Heart right ventricle (tissue), 16 donors: ENCODE data around the gene HIC2. TPM values are rescaled to one million over a fixed set of nuclear protein-coding genes. Genes with fewer than 3 reads are reported as not detected.
"Not testable (repeated sequence)": the region's sequence is repeated elsewhere in the genome, so short reads cannot be mapped to it uniquely, and the experiment has no call there.

Experiments
- ATAC-seq, 8 donors: fragments of 200-7000 bp; cut with Tn5 transposase; one replicate each; pipeline ENCODE4 v1.9.1; 2020; ENCODE audit warnings: mild to moderate bottlenecking in 8 of 8, moderate library complexity in 8 of 8, moderate number of reproducible peaks in 1 of 8
- DNase-seq, 2 donors: peaks; one replicate each; pipeline ENCODE4 v3.0.0-alpha.2; 2020
- H3K27ac ChIP-seq, 10 donors: fragments of 200-600 bp; sonication (generic) in 2 of 10; one replicate each; pipeline versions ENCODE4 v1.5.0 to v1.8.0; 2020 to 2022; ENCODE audit warnings: mild to moderate bottlenecking in 3 of 10
- H3K27me3 ChIP-seq, 7 donors: fragments of 200-600 bp; one replicate each; pipeline ENCODE4 v1.8.0; 2021 to 2022; ENCODE audit warnings: mild to moderate bottlenecking in 2 of 7
- H3K36me3 ChIP-seq, 9 donors: fragments of 200-600 bp; sonication (generic) in 1 of 9; one replicate each; pipeline versions ENCODE4 v1.5.0 to v1.8.0; 2020 to 2022; ENCODE audit warnings: mild to moderate bottlenecking in 2 of 9
- H3K4me1 ChIP-seq, 9 donors: fragments of 200-600 bp; sonication (generic) in 1 of 9; one replicate each; pipeline versions ENCODE4 v1.5.0 to v1.8.0; 2020 to 2022; ENCODE audit warnings: mild to moderate bottlenecking in 4 of 9
- H3K4me3 ChIP-seq, 10 donors: fragments of 200-600 bp; sonication (generic) in 2 of 10; one replicate each; pipeline versions ENCODE4 v1.5.0 to v1.8.0; 2020 to 2022; ENCODE audit warnings: mild to moderate bottlenecking in 7 of 10, moderate library complexity in 2 of 10
- H3K9me3 ChIP-seq, 11 donors: fragments of 200-600 bp in 10 of 11; sonication (generic) in 2 of 11; one replicate each; pipeline versions ENCODE4 v1.5.0 to v1.8.0; 2013 to 2022; ENCODE audit warnings: mild to moderate bottlenecking in 2 of 11, control low read depth in 1 of 11, moderate library complexity in 1 of 11
- WGBS, 2 donors: extraction: QIAGEN DNeasy Blood & Tissue Kit; methylation state at CpG; one replicate each; pipeline ENCODE4 v1.1.7; 2013; ENCODE audit warnings: inconsistent platforms in 1 of 2; 5-methylcytosine and 5-hydroxymethylcytosine counted together
- intact Hi-C, 10 donors: fragments of 100-400 bp; cut with DNase I; formaldehyde crosslinking; loops; one replicate each; pipeline versions ENCODE4 v1.11.1 to v1.14.2; 2022
- polyA plus RNA-seq, 2 donors: library from polyadenylated mRNA; stranded (reverse); fragments of 200-250 nt; gene quantifications; one replicate each; pipeline ENCODE4 v1.2.3, GENCODE V29; 2013
- total RNA-seq, 10 donors: library from RNA; stranded (reverse); fragmentation: NEBNext Ultra II Directional in 3 of 10; extraction: Animal tissue kit (Norgen Biotek cat#: 25700) in 3 of 10; gene quantifications; one replicate each; pipeline versions ENCODE4 v1.2.1 to v1.2.4, GENCODE V29; 2021 to 2023
- TF ChIP-seq, protein P1 (sequence below), 9 donors: fragments of 200-600 bp; sonication (generic) in 2 of 9; IDR thresholded peaks; one replicate each; pipeline versions ENCODE4 v1.5.0 to v1.8.0; 2021 to 2022; ENCODE audit warnings: antibody characterized with exemption in 9 of 9, mild to moderate bottlenecking in 5 of 9, moderate library complexity in 1 of 9
- donor health status: Arrhythmogenic right ventricular cardiomyopathy.
- donor health status: ischemic (EF 13 %, LVEDD 7.1; RV severe dilation, severe dysfunction).
- donor health status: healthy with polysubstance abuse.
- donor health status: DM: no; HTN: yes; CAD: no.
- donor health status: DM: no; HTN: no; CAD: no.
- donor health status: ischemic (EF 25% LVEDD 6.9; RV normal size, moderate dysfunction).
- donor health status: ischemic (EF 25% LVEDD 5.7; RV mildly dilated, moderate dysfunction).
- donor health status: healthy.
- donor health status: DM: yes; HTN: yes; CAD: no.
- donor health status: Ischemic cardiomyopathy.
- donor health status: ischemic (EF 35%, LVEDD 5.7; RV mildly dilated, moderate dysfunction).
- donor health status: nonischemic (EF 11% LVEDD 7.7; RV severe dilation, severe dysfunction).
- donor health status: DM: yes; HTN: yes; CAD: no.
- donor health status: PGD.
- donor health status: ischemic (EF 29% LVEDD 5.4; RV normal size, mild dysfunction).
- donor health status: nonischemic (EF 23%, LVEDD 6.1; RV moderate dilation, normal function).

Gene HIC2
- total and polyA plus RNA-seq, 12 donors: 0.65 to 2.4 (median 1.8) TPM

DNA sequence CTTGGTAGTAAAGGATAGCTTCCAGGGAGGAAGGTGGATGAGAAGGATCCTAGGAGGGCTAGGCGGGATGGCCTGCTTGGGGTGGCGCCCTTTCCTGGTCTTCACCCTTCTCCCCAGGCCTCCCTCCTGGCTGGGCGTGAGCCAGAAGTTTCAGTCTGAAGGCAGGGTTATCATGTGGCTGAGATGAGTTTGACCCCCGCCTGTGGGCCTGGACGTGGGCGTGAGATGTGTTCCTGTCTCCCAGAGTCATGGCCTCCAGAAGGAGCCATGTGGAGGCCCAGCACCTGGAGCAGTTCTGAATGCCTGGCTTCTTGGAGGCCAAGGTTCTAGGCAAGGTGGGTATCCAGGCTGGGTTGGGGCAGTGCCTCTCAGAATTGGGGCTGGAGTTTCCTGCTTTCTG lies 20.8 kb downstream of the HIC2 start:
- peak in 1 of 2 donors; percentile 2 for DNase-seq

DNA sequence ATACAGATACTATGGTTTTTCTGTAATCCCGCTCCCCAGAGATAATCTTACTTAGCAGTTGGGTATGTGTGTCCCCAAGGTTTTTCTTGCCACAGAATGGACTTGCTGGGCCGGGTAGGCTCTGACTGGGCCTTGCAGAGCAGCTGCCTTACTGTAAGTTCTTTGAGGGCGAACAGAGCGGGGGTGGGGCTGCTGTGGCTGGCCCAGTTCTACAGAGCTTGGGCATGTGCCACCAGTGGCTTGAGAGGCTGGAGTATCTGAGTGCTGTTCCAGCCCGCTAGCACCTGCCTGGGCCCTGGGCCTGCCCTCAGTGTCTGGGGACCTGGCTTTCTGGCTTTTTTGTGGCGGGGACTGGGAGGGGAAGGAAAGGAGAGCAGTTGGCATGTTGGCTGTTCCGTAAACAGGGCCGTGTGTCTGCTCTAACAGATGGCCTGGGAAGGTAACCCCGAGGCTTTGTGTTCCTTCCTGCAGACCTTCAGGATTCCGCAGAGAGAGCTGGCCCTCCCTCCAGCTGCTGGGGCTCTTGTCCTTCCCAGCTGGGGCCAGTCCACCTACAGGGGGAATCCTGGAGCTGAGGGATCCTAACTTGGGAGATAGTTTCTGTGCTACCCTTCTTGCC lies 23.0 kb downstream of the HIC2 start:
- intact Hi-C loops, DNase-seq: not testable (repeated sequence)
- no CpG with 5 or more reads among the region's 10 CpGs for WGBS, 2 donors

More for the DNA sequence above, 20.8 kb downstream of the HIC2 start:
- H3K9me3 ChIP-seq, H3K4me3 ChIP-seq, ATAC-seq, intact Hi-C loops, H3K27me3 ChIP-seq, H3K4me1 ChIP-seq, H3K36me3 ChIP-seq, H3K27ac ChIP-seq: not testable (repeated sequence)
- 80 to 92% methylated on average over 3 to 4 of the region's 6 CpGs for WGBS, 2 donors

DNA sequence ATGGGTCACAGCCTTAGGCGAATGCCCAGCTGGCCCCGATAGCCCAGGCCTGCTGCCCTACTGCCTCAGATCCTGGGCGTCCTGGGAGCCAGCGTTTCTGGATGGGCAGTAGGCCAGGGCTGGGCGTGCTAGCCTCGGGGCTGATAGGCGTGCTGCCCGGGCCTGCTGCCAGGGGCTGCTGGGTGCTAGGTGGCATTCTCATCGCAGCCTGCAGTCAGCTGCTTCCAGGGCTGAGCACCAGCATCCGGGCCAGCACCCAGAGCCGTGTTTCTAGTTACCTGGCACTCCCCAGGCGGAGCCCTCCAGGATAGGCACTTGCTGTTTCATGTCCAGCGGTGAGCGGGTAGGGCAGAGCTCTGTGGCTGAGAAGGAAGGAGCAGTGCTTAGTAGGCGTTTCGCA lies 23.5 kb downstream of the HIC2 start:
- WGBS, 2 donors: no CpG with 5 or more reads among the region's 16 CpGs
- H3K27me3 ChIP-seq, H3K9me3 ChIP-seq, H3K4me3 ChIP-seq, intact Hi-C loops, DNase-seq, H3K27ac ChIP-seq: not testable (repeated sequence)
- H3K36me3 ChIP-seq: peaks cover 0 to 24% (median 3%) of the 10 kb centered on the region in 9 donors
- peaks cover 0 to 16% (median 0%) of the 10 kb centered on the region in 9 donors for H3K4me1 ChIP-seq
- peak; percentile 47 to 84 (median 74) for ATAC-seq

More for the DNA sequence above, 23.0 kb downstream of the HIC2 start:
- not testable (repeated sequence) for H3K9me3 ChIP-seq, H3K27ac ChIP-seq, H3K27me3 ChIP-seq, H3K4me3 ChIP-seq
- ATAC-seq: peak in 2 of 8 donors; percentile 20 to 28
- H3K36me3 ChIP-seq: peaks cover 0 to 19% (median 0%) of the 10 kb centered on the region in 9 donors
- peaks cover 0 to 16% (median 0%) of the 10 kb centered on the region in 9 donors for H3K4me1 ChIP-seq

DNA sequence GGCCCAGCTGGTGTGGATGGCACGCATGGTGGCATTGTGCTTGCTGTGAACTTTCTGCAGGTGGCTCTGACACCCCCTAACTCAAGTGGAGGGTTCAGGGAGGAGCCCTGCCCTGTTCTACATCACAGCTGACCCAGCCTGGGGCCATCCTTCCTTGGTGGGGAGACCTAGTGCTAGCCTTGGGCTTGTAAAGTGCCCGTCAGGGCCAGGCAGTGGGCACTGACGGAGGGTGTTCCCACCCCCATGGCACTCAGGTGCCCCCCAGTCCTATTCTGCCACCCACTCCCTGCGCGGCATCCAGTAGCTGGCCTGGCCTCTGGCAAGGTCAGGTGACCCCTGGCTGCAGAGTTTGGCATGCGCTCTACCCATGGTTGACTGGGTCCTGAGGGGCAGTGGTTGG lies 24.0 kb downstream of the HIC2 start:
- H3K27me3 ChIP-seq, H3K9me3 ChIP-seq, ATAC-seq, H3K27ac ChIP-seq, intact Hi-C loops, H3K4me3 ChIP-seq, DNase-seq: not testable (repeated sequence)
- H3K36me3 ChIP-seq: peaks cover 0 to 29% (median 6%) of the 10 kb centered on the region in 9 donors
- peaks cover 0 to 14% (median 0%) of the 10 kb centered on the region in 9 donors for H3K4me1 ChIP-seq
- WGBS, 2 donors: 89 to 95% methylated on average over 2 of the region's 6 CpGs

DNA sequence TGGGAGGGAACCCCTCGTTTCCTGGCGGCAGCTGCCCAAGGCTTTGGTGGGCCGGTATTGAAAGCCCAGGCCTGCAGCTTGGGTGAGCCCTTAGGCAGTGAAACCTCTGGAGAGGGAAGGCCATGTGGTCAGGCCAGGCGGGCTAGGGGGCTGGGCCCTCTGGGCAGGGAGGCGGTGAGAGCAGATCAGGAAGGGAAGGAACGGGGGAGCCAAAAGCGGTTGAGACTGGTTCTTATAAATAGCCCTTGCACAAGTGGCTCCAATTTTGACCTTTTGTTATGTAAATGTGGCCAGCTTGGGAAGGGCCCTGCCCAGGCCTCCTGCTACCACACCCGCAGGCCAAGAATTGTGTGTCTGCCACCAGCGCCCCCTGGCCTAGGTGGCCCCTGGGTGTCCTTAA lies 25.0 kb downstream of the HIC2 start:
- Histone ChIP-seq H3K36me3 (peaks cover 0 to 39% (median 14%) of the 10 kb centered on the region in 9 donors), H3K4me1 (peaks cover 0 to 12% (median 0%) of the 10 kb centered on the region in 9 donors)
- H3K9me3 ChIP-seq, H3K4me3 ChIP-seq, intact Hi-C loops, H3K27ac ChIP-seq, DNase-seq, H3K27me3 ChIP-seq: not testable (repeated sequence)
- WGBS, 2 donors: no CpG with 5 or more reads among the region's 9 CpGs
- peak; percentile 61 to 92 (median 82) for ATAC-seq

DNA sequence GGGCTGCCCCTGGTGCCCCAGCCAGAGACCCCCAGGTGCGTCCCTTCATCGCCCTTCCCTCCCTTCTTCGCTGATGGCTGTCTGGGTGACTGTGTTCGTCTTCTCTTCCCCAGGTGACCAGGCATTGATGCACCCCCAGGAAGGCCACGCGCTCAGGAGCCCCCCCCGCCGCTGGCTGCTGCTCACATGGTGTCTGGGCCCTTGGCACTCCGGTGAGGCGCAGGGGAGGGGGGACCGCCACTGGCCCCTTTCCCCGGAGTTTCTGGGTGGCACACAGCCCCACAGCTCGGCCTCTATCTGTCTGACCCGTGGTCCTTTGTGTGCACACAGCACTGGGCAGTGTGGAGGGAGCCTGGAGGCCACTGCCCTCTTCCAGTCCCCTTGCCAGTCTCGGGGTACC lies 25.5 kb downstream of the HIC2 start:
- Histone ChIP-seq H3K27ac (peak overlapping the region in 1 of 10 donors; percentile 5), H3K4me1 (peaks cover 0 to 12% (median 0%) of the 10 kb centered on the region in 9 donors), H3K36me3 (peaks cover 0 to 42% (median 14%) of the 10 kb centered on the region in 9 donors)
- ATAC-seq, H3K9me3 ChIP-seq, H3K4me3 ChIP-seq, H3K27me3 ChIP-seq, intact Hi-C loops: not testable (repeated sequence)
- DNase-seq: peak; percentile 3 to 13
- 58 to 85% methylated on average over 1 to 4 of the region's 15 CpGs for WGBS, 2 donors

DNA sequence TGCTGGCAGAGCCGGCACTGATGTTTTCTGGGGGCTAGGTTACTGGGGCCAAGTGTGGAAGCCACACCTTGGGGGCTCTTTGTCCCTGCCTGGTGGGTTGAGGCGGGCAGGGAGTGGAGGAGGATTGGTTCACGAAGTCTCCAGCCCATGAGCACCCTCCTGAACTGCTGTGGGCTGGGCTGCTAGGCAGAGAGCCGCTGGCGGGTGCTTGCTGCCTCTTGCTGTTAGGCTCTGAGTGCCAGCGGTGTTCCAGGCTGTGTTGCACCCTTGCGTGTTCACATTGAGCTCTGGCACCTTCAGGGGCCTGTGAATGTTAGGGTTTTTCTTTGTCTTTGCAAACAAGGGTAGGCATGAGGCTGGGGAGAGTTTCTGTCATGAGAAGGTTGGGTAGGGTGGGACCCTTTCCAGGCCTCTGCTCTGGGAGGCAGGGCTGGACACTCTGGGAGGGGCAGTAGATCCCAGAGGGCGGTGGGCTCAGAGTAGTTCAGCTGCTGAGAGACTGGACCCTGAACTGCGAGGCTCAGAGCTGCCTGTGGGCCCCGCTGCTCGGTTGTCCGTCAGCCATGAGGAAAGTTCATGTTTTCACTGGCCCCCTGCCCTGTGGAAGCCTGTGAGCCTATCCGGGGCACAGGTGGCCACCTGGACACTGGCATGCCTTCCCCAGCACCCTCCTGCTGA lies 26.0 kb downstream of the HIC2 start:
- TF ChIP-seq, protein P1, sequence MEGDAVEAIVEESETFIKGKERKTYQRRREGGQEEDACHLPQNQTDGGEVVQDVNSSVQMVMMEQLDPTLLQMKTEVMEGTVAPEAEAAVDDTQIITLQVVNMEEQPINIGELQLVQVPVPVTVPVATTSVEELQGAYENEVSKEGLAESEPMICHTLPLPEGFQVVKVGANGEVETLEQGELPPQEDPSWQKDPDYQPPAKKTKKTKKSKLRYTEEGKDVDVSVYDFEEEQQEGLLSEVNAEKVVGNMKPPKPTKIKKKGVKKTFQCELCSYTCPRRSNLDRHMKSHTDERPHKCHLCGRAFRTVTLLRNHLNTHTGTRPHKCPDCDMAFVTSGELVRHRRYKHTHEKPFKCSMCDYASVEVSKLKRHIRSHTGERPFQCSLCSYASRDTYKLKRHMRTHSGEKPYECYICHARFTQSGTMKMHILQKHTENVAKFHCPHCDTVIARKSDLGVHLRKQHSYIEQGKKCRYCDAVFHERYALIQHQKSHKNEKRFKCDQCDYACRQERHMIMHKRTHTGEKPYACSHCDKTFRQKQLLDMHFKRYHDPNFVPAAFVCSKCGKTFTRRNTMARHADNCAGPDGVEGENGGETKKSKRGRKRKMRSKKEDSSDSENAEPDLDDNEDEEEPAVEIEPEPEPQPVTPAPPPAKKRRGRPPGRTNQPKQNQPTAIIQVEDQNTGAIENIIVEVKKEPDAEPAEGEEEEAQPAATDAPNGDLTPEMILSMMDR (IDR thresholded peaks at IDR 0.05): no peak
- intact Hi-C loops: no loop called here
- peak in 1 of 2 donors; percentile 3 for DNase-seq
- no peaks in the 10 kb centered on the region for H3K9me3 ChIP-seq
- H3K4me3 ChIP-seq: no peak overlapping the region
- ATAC-seq: no peak
- peaks cover 0 to 46% (median 14%) of the 10 kb centered on the region in 9 donors for H3K36me3 ChIP-seq
- H3K4me1 ChIP-seq: peaks cover 0 to 12% (median 0%) of the 10 kb centered on the region in 9 donors
- H3K27me3 ChIP-seq: no peaks in the 10 kb centered on the region
- 88 to 94% methylated on average over 13 of the region's 13 CpGs for WGBS, 2 donors
- H3K27ac ChIP-seq: peak overlapping the region in 1 of 10 donors; percentile 5
